HepG2 (cell line): ENCODE results near the gene MICOS13. TPM values are rescaled to one million over a fixed set of nuclear protein-coding genes. Genes with fewer than 3 reads are reported as not detected.

ENCODE experiments used
- ATF7-NPFF ChIP-seq: sonication (generic); formaldehyde crosslinking; IDR thresholded peaks from 2 replicates; pipeline ENCODE4 v1.8.1; 2023; ENCODE audit warnings: mild to moderate bottlenecking, low read depth, missing genetic modification reagents, moderate library complexity
- ELF3 ChIP-seq: IDR thresholded peaks from 2 replicates; pipeline ENCODE4 v1.6.1; 2016; ENCODE audit warnings: missing genetic modification reagents, missing compliant biosample characterization
- EZH2 ChIP-seq: conservative IDR thresholded peaks from 2 replicates; pipeline ENCODE4 v1.6.1; 2012; ENCODE audit warnings: mild to moderate bottlenecking, low read depth, low read length, moderate library complexity
- JARID2 ChIP-seq: sonication (generic); formaldehyde crosslinking; IDR thresholded peaks from 2 replicates; pipeline ENCODE4 v1.8.1; 2023; ENCODE audit warnings: missing genetic modification reagents, inconsistent platforms; ENCODE audit not compliant: insufficient replicate concordance
- KLF13 ChIP-seq: sonication (generic); formaldehyde crosslinking; IDR thresholded peaks from 2 replicates; pipeline ENCODE4 v1.4.0; 2020; ENCODE audit warnings: mild to moderate bottlenecking, missing genetic modification reagents
- MAFK ChIP-seq, 2 experiments: IDR thresholded peaks in 1 of 2; conservative IDR thresholded peaks in 1 of 2; 2 replicates each; pipeline ENCODE4 v1.6.1; 2011; ENCODE audit warnings: improper control_type of control experiment in 2 of 2, low read length in 2 of 2
- NR2C2 ChIP-seq: sonication (generic); formaldehyde crosslinking; IDR thresholded peaks from 2 replicates; pipeline ENCODE4 v1.4.0; 2020; ENCODE audit warnings: missing genetic modification reagents, mild to moderate bottlenecking, moderate library complexity, borderline replicate concordance
- PITX1 ChIP-seq: sonication (generic); formaldehyde crosslinking; IDR thresholded peaks from 2 replicates; pipeline ENCODE4 v1.5.1; 2020; ENCODE audit warnings: mild to moderate bottlenecking, missing genetic modification reagents
- RBFOX2 ChIP-seq: fragments of 200-400 bp; formaldehyde crosslinking; IDR thresholded peaks from 2 replicates; pipeline ENCODE4 v1.6.1; 2017; ENCODE audit warnings: low read depth, mild to moderate bottlenecking, low read length
- TEAD2 ChIP-seq: sonication (generic); formaldehyde crosslinking; IDR thresholded peaks from 2 replicates; pipeline ENCODE4 v1.9.0; 2021; ENCODE audit warnings: missing genetic modification reagents
- TOPORS ChIP-seq: sonication (generic); formaldehyde crosslinking; IDR thresholded peaks from 2 replicates; pipeline ENCODE4 v1.8.0; 2023; ENCODE audit warnings: mild to moderate bottlenecking, missing genetic modification reagents
- ZEB1 ChIP-seq: IDR thresholded peaks from 2 replicates; pipeline ENCODE4 v1.6.1; 2012; ENCODE audit warnings: mild to moderate bottlenecking, low read depth, inconsistent platforms; ENCODE audit not compliant: insufficient replicate concordance
- ZFP1 ChIP-seq: IDR thresholded peaks from 2 replicates; pipeline ENCODE4 v1.6.1; 2016
- ZFX ChIP-seq: sonication (generic); formaldehyde crosslinking; IDR thresholded peaks from 2 replicates; pipeline ENCODE4 v1.4.0; 2020; ENCODE audit warnings: mild to moderate bottlenecking, low read depth, missing genetic modification reagents, moderate library complexity
- ZNF138 ChIP-seq: sonication (generic); formaldehyde crosslinking; IDR thresholded peaks from 2 replicates; pipeline ENCODE4 v1.5.0; 2020; ENCODE audit warnings: mild to moderate bottlenecking, low read depth, missing genetic modification reagents
- ZNF33A ChIP-seq: sonication (generic); formaldehyde crosslinking; IDR thresholded peaks from 2 replicates; pipeline ENCODE4 v1.5.1; 2020; ENCODE audit warnings: missing genetic modification reagents, mild to moderate bottlenecking, moderate library complexity, borderline replicate concordance
- ZNF343 ChIP-seq: sonication (generic); formaldehyde crosslinking; IDR thresholded peaks from 2 replicates; pipeline ENCODE4 v1.4.0; 2020; ENCODE audit warnings: mild to moderate bottlenecking, missing genetic modification reagents
- ZNF563 ChIP-seq: sonication (generic); formaldehyde crosslinking; IDR thresholded peaks from 2 replicates; pipeline ENCODE4 v1.8.0; 2022; ENCODE audit warnings: mild to moderate bottlenecking, moderate library complexity, missing genetic modification reagents
- ZNF615 ChIP-seq: sonication (generic); formaldehyde crosslinking; IDR thresholded peaks from 2 replicates; pipeline ENCODE4 v1.5.0; 2020; ENCODE audit warnings: mild to moderate bottlenecking, missing genetic modification reagents, borderline replicate concordance
- ZNF672 ChIP-seq: sonication (generic); formaldehyde crosslinking; IDR thresholded peaks from 2 replicates; pipeline ENCODE4 v1.8.1; 2022; ENCODE audit warnings: missing genetic modification reagents
- ZZZ3 ChIP-seq: sonication (generic); formaldehyde crosslinking; IDR thresholded peaks from 2 replicates; pipeline ENCODE4 v1.4.0; 2020; ENCODE audit warnings: missing genetic modification reagents, mild to moderate bottlenecking, borderline replicate concordance
- polyA plus RNA-seq, 8 experiments: library from polyadenylated mRNA; depleted of rRNA in 3 of 8; stranded (reverse) in 7 of 8; unstranded in 1 of 8; fragments of >200 nt; fragmentation: Illumina TruSeq in 4 of 8; extraction: Trizol in 4 of 8; gene quantifications; 2 replicates each; pipeline versions ENCODE4 v1.2.1 to v1.2.3, GENCODE V29; 2011 to 2016; ENCODE audit warnings: low read depth in 4 of 8, missing spikeins in 1 of 8, mixed read lengths in 1 of 8; ENCODE audit not compliant: insufficient read depth in 1 of 8
- total RNA-seq, 5 experiments: library from RNA; depleted of rRNA; stranded (reverse); fragments of >200 nt; fragmentation: Illumina TruSeq; extraction: Trizol; gene quantifications; 2 replicates each; pipeline ENCODE4 v1.2.3, GENCODE V29; 2016; ENCODE audit warnings: low read depth in 1 of 5
- TF ChIP-seq, protein P1 (sequence below): sonication (generic); formaldehyde crosslinking; IDR thresholded peaks from 2 replicates; pipeline ENCODE4 v1.5.0; 2020; ENCODE audit warnings: missing genetic modification reagents
- TF ChIP-seq, protein P2 (sequence below): sonication (generic); formaldehyde crosslinking; IDR thresholded peaks from 2 replicates; pipeline ENCODE4 v1.8.0; 2022; ENCODE audit warnings: missing genetic modification reagents, mild to moderate bottlenecking, borderline replicate concordance

The MICOS13 gene
- total and polyA plus RNA-seq, 2 of the 13 experiments (the other 11 are each of a cell fraction or from before 2014, with no cell fraction given), result 28.8 to 35.4 TPM

DNA sequence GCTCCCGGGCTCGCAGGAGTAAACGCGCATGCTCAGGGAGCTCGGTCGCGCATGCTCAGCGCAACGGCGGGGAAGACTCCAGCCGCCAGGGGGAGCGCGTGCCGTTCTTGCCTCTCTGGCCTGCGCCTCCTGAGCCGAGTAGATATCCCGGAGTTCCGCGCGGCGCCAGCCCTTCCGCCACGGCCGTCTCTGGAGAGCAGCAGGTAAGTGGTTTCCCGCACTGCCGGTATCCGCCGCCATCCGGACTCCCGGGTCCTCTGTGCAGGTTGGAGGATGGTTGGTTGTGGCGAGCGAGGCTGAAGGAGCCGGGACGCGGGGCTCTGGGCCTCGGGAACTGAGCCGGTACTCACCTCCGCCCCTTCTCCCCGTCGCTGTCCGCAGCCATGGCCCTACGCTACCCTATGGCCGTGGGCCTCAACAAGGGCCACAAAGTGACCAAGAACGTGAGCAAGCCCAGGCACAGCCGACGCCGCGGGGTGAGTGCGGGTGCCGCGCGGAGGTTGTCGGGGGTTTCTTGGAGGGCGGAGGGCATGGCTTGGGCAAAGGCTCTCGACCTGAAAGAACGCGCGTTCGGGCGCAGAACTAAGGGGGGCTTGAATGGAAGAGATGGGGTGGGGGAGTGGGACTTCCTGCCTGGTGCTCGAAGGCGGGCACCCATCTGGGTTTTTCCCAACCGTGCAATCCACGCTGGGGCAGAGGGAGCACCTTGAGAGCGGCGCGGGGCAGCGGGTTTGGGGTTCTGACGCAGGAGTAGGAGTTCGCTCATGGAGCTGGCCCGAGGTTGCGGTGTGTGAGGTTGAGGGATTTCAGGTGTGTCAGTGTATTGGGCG lies 10.0 kb upstream of the MICOS13 start, which contains the start of gene RPL36 (continued):
- TF ChIP-seq ATF7-NPFF (CRISPR knock-in tag) (peak; percentile 98), ZZZ3 (CRISPR knock-in tag) (peak; percentile 98; the same call in 1 of the 2 replicates), ZFP1 (CRISPR knock-in tag) (no peak), NR2C2 (CRISPR knock-in tag) (peak; percentile 67), ZNF615 (no peak), ZNF563 (peak; percentile 98), PITX1 (peak; percentile 44), ZNF138 (CRISPR knock-in tag) (0 out of 2 replicates have a peak, but pooled peaks have one; percentile 37), EZH2 (no peak), ZNF343 (CRISPR knock-in tag) (peak; percentile 96; the same call in 1 of the 2 replicates), TOPORS (no peak), JARID2 (no peak), ZNF33A (CRISPR knock-in tag) (no peak), ZFX (CRISPR knock-in tag) (peak; percentile 97), TEAD2 (peak; percentile 71; the same call in 1 of the 2 replicates), KLF13 (peak; percentile 74; the same call in 1 of the 2 replicates), RBFOX2 (peak; percentile 100), ELF3 (CRISPR knock-in tag) (peak; percentile 73), ZEB1 (peak; percentile 65), MAFK (conservative IDR thresholded peaks at IDR 0.05 in 1 of 2, IDR thresholded peaks at IDR 0.05 in 1 of 2; ENCODE audit: low read length in 2 of 2) (no peak), ZNF672 (no peak)
- TF ChIP-seq, protein P1, sequence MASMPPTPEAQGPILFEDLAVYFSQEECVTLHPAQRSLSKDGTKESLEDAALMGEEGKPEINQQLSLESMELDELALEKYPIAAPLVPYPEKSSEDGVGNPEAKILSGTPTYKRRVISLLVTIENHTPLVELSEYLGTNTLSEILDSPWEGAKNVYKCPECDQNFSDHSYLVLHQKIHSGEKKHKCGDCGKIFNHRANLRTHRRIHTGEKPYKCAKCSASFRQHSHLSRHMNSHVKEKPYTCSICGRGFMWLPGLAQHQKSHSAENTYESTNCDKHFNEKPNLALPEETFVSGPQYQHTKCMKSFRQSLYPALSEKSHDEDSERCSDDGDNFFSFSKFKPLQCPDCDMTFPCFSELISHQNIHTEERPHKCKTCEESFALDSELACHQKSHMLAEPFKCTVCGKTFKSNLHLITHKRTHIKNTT, result no peak
- TF ChIP-seq, protein P2, sequence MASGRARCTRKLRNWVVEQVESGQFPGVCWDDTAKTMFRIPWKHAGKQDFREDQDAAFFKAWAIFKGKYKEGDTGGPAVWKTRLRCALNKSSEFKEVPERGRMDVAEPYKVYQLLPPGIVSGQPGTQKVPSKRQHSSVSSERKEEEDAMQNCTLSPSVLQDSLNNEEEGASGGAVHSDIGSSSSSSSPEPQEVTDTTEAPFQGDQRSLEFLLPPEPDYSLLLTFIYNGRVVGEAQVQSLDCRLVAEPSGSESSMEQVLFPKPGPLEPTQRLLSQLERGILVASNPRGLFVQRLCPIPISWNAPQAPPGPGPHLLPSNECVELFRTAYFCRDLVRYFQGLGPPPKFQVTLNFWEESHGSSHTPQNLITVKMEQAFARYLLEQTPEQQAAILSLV, result peak; percentile 85
